Fibroblast of peridontal ligament (primary cell): ENCODE measurements around the gene CEP83.

ENCODE experiments used
- DNase-seq: peaks from one replicate; pipeline ENCODE4 v3.0.0-alpha.2; 2010; ENCODE audit errors: extremely low read depth

Gene CEP83

DNA sequence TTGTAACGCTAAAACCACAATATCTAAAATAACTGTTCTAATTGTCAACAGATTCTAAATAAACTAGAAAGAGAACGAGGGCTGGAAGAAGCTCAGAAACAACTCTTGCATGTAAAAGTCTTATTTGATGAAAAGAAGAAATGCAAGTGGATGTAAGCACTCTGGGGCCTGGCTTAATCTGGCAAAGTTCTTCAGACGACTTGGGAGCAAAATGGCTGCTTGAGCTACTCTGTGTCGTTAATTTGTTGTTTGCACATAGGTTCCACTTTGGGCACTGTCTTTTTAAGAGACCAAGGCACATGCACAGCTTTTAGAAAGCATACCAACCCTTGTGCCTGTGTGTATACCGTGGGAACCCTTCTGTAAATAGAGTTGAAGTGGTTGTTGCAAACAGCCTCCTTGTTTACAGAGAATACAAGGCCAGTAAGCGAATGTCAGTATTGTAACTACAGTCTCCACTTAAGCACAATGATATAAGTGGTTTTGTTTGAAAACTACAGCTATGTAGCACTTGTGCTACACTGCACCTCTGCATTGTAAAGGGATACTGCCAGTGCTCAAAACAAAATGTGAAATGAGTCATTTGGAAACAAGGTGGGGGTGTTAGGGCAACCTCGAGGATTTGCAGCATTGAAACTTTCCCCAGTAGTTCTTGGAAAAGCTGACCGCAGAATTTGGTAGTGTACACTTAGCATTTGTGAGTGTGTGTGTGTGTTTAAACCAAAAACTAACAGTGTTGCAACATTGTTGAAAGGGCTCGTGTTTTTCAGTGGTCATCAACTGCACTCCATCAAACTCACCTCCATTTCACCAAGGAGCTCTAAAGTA, 154.3 kb downstream of the CEP83 start:
- peak; percentile 96 for DNase-seq

DNA sequence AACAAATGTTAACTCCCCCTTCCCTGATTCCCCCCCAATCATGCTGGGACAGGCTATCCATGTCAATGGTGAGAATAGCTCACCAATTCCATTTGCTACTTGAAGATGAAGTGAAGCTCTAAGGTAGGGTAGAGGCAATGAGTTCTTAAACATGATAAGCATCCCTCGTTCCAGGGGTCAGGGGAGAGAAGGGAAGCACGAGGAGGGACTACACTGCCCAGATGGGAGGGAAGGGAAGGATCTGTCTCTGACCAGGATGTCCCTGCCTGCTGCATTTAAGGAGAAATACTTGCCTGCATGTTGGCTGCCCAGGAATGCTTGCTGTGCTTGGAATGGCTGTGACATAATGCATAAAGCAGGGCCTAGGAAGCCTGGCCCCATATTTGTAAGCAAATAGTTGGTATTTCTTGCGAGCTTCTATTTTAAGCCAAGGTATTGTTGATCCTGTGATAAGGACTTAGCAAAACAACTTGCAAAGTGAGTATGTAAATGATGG, 155.1 kb downstream of the CEP83 start:
- DNase-seq: peak; percentile 50

DNA sequence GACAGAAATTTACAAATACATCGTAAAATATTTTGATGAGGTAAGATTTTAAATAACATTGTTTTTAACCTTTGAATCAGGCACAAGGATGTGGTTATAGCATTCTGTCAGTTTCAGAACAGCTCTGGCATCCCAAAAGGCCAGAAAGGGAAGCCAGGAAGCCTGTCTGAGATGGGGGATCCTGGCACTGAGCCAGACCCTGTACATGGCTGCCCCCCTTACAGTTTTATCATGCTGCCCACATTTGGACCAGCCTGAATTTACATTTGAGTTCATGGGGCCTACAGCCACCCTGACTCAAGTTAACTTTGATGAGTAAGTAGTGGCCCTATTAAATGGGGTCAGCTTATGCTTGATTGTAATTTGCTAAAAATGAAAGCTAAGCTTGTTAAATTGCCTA, 155.7 kb downstream of the CEP83 start:
- DNase-seq: no peak

DNA sequence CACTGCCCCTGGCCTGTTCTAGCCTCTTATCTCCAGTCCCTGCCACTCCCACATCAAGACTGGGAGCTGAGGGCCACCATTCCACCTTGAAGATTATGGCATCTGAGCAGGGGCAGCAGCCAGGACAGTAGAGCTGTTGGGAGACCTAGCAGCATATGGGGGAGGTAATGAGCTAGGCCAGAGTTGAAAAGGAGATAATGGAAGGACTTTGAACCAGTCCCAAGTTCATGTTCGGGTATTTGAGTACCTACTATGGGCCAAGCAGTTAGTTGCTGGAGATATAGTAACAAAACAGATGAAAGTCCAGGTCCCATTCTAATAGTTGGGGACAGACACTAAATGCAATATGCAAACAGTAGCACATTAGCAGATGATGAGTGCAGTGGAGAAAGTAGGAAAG, 159.8 kb downstream of the CEP83 start:
- no peak for DNase-seq

DNA sequence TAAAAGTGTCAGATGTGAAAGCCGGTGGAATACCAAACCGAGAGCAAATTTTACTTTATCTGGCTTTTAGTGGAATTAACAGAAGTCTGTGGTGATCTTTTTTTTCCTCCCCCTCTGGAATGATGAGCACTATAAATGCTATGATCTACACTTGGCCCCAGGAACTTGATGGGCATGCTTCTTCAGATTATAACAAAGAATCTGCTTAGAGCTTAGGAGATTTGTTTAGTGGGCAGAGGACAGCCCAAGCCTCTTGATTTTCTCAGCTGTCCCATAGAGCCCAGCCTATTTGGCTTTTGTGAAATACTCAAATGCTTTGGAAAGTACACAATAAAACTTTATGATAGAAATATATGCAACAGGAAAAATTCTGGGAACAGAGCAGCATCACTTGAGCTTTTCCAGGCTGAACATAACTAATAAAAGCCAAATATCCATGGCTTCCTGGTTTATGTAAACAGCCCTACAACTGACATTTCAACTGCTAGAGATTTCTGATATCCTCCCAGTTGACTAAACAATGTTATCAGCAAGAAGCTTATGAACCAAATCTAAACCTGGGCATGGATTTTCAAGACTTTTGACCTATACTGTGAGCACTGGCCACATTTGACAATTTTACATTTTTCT, 161.7 kb downstream of the CEP83 start:
- DNase-seq: no peak

DNA sequence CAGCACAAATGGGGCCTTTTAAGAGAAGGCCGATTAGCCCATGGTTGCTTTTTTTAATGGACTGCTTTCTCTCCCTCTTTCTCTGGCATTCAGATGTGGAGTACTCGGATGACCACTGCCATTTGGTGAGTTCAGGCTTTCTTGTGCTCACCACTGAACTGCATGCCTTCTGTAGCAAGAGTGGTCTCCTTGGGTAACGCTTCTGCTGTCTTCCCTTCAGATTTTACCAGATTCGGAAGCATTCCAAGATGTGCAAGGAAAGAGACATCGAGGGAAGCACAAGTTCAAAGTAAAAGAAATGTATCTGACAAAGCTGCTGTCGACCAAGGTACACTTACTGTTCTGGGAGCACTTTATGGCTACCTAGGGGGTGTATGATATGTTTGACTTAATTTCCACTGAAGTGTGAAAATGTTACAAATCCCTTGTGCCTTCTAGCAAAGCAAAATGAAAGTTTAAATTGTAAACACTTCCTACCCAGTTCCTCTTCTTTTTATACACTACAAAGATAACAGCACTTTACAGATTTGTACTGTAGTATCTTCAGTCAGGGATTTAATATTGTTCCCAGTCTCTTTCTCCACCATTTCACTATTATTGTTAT, 162.5 kb downstream of the CEP83 start:
- no peak for DNase-seq

DNA sequence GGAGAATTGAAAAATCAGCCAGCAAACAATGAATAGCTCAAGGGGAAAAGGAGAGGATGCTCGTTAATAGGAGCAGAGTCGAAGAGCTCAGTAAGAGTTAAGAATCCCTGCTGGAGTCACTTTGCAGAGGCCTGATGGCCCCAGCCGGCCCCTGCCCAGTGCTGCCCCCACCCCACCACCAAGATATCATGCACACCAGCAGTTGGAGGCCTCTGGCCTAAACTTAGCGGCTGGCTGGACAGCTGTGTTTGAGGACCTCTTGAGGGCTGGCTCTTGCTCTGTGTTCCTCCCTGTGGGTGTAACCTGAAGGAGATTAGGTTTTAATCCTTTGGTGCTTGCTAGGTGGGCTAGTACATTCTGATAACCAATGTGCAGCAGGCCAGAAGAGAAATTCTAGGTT, 169.3 kb downstream of the CEP83 start:
- no peak for DNase-seq

DNA sequence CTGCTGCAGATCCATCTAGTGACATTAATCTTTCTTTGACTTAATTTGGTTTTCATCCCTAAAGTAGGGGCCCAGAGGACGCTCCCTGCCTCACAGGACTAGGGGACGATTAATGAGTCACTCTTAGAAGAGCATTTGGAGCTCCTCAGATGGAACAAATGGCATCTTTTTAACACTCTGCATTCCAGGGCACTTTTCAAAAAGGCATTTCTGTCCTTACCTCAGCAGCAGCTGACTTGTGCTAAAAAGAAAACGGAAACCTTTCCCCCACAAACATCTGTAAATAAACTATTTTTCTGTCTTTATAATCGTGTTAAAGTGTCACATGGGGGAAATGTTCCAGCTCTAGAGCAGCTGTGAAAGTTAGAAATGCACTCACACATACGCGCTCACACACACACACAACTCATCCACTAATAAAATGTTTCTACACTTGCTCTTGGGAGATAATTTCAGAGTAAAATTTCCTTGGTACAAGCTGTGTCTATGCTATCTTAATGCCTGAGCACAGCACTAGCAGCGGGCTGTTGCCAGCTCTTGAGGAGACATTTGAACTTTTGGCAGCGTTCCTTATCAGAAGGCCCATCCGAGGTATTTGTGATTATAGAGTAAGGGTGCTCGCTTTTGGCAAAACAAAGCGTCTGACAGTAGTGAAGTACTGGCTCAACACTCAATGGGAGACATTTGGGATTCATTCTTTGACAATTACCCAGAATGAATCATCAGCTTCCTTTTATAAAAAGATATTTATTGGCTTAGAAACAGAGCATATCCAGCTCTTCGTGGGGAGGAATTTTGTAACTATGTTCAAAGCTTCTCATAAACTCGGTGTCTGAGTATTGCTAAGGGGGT, 170.0 kb downstream of the CEP83 start:
- peak; percentile 91 for DNase-seq

DNA sequence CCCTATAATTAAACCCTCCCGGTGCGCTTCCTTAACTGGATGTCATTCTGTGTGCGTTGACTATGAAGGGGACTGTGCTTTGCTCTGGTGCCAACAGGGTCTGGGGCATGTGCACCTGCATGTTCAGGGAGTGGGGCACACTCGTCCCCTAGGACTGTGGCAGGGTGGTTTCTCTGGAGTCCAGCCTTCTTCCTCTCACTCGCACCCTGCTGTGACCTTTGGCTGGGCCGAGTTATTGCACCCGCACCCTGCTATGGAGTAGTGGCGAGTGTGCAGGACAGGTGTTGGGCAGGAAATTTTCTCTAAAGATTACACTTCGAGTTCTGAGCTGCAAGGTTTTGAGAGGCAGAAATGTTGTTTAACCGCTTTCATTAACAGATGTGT, 172.4 kb downstream of the CEP83 start:
- DNase-seq: no peak

DNA sequence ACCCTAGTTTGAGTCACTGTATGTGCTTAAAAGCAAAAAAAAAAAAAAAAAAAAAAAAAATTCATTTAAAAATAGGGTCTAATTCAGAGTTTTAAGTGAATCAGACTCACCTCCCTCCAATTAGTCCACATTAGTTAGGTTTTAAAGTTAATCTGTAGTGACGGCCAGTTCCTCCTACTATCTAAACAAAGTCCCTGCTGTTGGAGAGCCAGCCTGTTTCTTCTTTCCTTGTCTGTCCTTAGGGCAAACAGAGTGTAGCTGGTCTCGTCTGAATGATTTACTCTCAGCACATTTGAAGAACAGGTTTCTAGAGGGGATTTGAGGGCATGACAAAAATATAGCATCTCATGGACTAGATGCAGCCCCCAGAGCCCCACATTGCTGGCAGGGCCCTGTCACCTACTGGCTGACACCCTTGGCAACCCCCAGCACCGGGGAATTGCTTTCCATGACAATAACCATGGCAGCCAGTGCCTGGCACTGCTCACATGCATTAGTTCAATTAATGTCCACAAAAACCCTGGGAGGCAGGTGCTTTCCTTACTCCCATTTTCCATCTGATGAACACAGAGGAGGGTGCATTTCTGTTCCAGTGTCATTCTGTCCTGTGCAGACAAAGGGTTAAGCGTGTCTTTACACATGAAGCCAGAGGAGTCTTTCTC, 173.0 kb downstream of the CEP83 start:
- DNase-seq: no peak

DNA sequence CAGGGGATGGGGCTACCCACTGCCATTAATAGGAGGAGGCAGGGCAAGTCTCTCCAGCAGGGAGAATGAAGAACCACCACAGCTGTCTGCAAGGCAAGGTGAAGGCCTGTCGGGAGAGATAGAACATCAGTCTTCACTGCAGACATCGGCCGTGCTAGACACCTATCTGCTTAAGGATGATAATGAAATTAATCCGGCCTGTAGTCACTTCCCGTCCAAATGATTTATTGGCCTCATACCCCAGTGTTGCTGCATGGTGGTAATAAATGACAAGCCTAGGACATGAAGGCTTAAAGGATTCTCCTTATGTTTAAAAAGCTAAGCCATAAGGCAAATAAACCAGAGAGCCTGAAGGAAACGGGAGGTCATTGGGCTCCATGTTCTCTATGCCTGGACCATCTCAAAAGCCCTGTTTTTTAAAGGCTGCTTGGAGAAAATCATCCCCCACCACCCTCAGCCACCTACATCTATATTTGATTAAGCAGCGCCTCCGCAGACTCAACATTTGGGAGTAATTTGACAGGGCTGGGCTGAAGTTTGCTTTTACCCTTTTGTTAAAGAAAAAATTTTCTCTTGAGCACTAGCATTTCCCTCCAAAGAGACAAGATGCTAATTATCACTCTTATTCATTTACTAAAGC, 173.6 kb downstream of the CEP83 start:
- DNase-seq: no peak

DNA sequence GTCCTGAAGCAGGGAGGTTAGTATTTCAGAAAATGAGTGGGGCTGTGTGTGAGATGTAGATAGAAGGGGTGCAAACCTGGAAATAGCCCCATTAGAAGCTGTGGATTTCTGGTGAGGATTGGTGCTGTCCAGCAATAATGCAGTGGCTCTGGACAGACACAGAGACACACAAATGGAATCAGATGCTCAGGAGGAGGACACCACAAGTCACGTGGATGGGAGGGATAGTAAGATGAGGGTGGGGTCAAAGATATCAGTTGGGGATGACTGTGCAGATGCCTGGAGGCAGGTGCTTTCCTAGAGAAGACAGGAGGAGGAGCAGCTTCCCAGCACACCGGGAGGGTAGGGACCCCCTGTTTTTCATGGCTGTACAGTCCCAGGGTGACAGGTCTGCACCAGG, 174.8 kb downstream of the CEP83 start:
- no peak for DNase-seq

DNA sequence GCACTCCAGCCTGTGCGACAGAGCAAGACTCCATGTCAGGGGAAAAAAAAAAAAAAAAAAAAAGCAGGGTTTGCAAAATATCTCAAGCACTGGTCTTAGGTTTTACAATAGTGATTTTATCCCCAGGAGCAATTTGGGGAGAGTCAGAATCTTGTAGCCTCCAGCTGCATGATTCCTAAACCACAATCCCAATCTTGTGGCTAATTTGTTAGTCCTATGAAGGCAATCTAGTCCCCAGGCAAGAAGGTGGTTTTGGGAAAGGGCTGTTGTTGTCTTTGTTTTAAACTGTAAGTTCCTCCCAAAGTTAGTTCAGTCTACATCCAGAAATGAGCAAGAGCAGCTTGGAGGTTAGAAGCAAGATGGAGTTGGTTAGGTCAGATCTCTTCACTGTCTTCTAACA, 175.6 kb downstream of the CEP83 start:
- DNase-seq: peak; percentile 84

DNA sequence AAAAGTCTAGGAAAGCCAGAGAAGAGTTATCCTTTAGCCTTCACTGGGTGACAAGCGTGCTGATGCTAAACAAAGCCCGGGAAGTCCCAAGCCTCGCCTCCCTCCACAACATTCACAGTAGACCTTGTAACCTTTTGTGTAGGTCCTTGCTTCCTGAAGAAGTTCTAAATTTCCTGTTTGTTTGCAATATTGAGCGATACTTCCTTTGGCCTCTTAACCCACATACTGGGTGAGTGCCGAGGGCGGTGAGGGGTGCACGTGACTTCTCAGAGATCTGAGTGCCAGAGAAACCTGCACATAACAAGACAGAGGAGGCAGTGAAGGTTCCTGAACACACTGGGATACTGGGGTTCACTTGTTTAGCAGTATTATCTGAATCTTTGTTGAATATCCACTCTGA, 177.0 kb downstream of the CEP83 start:
- DNase-seq: no peak

DNA sequence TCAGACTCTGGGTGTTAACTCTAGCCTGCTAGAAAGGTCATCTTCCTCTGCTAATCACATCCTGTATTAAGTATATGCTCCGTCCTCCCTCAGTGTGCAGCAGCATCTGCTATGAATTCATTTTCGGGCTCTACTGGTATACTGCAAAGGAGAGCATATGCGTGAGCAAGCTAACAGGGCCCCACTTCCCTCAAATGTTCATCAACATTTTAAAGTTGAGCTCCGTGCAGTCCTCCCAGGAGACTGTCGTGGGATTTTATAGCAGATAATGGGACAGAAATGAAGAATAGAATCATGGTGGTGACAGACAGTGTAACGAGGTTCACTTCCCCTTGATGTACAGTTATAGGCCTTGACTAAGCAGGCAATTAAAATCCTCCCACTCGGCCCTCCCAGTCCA, 179.6 kb downstream of the CEP83 start:
- no peak for DNase-seq

DNA sequence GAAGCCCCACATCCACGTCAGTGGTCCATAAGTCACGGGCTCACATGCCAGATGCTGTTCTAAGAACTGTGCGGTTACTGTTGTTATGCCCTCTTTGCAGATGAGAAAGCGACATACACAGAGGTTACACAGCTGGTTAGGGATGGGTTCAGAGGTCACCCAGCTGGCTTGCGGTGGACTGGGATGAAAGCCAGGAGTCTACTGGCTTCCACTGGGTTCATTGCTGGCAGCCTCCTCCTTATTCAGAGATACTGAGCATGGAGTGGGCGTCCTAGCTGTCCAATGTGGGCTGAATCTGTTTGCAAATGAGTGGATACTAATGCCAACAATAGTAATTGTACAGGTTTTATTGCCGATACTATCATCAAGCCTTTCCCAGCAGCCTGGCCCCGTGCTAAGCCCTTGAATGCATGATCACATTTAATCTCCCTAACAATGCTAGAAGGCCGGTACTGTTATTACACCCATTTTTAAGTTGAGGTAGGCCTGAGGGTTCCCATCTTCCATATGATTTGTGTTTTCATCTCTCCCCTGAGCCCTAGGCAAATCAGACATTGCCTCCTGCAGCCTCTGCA, 182.2 kb downstream of the CEP83 start:
- DNase-seq: no peak

DNA sequence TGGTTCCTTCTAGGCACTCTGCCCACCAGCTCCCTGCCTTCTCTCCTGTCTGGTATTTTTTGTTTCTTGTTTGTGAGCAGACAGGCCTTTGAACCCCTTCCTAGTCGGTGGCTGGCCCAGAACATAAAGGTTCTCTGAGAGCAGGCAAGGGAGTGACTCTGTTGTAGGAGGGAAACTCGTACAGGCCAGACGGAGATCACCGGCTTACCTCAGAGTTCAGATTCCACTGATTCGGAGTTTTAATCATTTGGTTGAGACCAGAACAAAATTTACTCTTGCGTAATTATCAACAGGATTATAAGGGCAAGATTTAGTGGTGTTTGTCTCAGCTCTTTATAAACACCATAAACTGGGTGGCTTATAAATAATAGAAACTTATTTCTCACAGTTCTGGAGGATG, 182.9 kb downstream of the CEP83 start:
- DNase-seq: no peak

DNA sequence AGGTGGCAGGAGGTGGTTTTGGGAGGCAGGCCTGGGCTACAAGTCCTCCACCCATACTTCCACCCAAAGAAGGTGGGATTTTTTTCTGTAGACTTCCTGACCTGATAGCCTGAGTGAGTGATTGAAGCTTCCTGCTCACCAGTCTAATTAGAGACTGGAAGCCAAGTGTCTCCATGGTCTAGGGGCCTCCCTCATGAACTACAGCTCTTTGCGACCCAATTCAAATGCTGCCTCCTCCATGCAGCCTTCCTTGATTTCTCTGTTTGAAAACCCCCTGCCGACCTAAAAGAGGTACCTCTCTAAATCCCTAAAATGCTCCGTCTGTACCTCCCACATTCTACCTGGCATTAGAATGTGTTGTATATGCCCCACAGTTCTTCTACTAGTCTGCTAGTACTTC, 186.4 kb downstream of the CEP83 start:
- no peak for DNase-seq

DNA sequence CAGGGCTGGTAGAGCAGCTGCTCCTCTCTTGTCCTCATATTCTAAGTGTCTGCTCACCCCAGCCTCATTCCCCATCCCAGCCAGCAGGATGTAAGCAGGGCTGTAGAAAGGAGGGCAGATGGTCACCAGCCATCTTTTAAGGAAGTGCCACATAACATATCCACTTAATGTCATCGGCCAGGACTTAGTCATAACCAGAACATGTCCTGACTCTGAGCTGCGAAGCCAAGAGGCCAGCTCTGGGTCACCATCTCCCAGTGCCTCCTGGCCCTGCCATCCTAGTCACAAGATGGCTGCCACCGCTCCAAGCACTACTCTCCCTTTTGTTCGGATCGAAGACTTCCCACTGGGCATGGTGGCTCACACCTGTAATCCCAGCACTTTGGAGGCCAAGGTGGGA, 187.4 kb downstream of the CEP83 start:
- DNase-seq: no peak

DNA sequence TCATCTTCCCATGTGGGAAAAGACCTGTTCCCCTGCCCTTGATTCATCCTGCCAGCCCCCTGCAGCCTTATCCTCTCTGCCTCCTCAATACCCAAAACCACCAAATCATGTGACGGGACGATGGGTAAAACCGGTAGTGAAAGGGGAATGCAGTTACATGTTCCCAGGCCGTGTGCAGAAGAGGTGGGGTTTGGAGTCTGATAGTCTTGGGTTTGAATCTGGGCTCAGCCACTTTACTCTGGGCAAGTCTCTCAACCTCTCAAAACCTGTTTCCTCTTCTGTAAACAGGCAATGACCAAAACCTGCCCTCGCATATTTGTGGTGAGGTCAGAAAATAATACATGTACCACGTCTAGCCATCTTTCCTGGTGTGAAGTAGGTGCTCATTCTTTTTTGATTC, 188.3 kb downstream of the CEP83 start:
- no peak for DNase-seq
